ENCODE results near the gene TEX101.
"Not testable (repeated sequence)": the region's sequence is repeated elsewhere in the genome, so short reads cannot be mapped to it uniquely, and the experiment has no call there.

The TEX101 gene, protein sequence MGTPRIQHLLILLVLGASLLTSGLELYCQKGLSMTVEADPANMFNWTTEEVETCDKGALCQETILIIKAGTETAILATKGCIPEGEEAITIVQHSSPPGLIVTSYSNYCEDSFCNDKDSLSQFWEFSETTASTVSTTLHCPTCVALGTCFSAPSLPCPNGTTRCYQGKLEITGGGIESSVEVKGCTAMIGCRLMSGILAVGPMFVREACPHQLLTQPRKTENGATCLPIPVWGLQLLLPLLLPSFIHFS

GRCh38 chr19:43414554-43414953 is at the start of gene TEX101:
Gene TEX101, plus strand, starts transcription at chr19:43414890. Its CDS starts 1,030 bp downstream, at chr19:43415920.
- no peak within 1 kb of the TSS for H3K4me3 ChIP-seq (ENCODE audit: low read depth, low read length)

- not testable (repeated sequence) for H3K4me3 ChIP-seq (ENCODE audit: low read depth, low read length)
These were observed 49.0 kb upstream of the TEX101 start for GRCh38 chr19:43365677-43366076.

- H3K4me3 ChIP-seq (ENCODE audit: low read depth, low read length): no peak overlapping the region
These were observed 46.9 kb upstream of the TEX101 start for GRCh38 chr19:43367822-43368221.

DNA sequence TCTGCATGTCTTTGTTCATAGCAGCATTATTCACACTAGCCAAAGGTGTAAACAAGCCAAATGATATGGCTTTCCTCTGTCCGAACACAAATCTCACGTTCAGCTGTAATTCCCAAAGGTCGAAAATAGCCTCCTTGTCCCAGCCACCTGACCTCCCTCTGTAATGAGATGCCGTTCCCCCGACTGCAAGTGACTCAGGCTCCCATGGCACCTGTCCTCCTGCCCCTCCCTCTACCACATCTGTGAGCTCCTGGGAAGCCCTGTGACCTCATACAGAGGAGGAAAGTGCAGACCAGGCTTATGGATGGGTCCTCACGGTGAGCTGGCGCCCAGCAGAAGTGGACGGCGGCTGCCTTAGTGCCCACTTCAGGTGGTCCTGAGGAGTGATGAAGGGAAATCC is 45.8 kb upstream of the TEX101 start:
- H3K4me3 ChIP-seq (ENCODE audit: low read depth, low read length): not testable (repeated sequence)

DNA sequence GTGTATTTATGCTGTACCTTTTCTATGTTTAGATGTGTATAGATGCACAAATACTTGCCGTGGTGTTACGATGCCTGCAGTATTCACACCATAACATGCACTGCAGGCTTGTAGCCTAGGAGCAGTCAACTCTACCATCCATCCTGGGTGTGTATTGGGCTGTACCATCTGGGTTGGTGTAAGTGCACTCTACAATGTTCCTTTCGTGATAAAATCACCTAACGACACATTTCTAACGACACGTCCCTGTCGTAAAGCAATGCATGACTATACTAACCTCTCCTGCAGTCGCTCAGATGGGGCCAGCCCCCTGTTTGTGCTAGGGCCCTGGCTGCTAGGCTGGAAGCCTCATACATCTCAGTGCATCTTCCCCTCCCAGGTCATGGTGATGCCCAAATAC is 42.8 kb upstream of the TEX101 start:
- H3K4me3 ChIP-seq (ENCODE audit: low read depth, low read length): no peak overlapping the region

DNA sequence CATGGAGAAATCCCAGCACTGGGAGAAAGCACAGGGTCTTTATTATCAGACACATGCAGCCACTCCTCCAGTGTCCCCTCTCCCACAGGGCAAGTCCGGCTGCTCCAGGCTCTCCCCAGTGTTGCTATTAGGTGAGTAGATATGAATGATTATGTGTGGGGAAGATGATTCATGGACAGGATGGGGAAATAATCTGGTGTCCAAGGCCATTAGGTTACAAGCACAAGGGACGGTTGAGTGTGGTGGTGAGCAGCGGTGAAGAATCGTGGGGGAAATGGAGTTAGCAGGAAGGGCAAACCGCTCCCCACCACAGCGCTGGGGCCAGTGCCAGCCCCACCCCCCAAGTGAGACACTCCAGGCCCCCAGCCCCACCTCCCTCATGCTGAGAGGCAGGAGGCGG is 42.2 kb upstream of the TEX101 start:
- H3K4me3 ChIP-seq (ENCODE audit: low read depth, low read length): no peak overlapping the region

DNA sequence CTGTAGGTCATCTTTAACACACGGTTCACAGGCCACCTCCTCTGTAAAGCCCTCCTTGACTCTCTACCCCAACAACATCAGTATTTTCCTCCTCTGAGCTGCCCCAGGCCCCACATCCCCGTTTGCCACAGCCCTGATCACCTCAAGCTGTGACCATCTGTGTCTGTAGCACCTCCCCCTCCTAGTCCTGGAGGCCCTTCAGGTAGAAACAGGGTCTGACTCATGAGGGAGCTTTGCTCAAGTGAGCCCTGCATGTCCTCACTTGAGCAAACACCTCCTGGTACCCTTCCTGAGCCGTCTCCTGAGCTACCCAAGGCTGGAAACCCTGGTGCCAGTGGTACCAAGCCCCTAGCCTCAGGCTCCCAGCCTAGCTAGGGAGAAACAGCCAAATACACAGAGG is 37.1 kb upstream of the TEX101 start:
- not testable (repeated sequence) for H3K4me3 ChIP-seq (ENCODE audit: low read depth, low read length)

DNA sequence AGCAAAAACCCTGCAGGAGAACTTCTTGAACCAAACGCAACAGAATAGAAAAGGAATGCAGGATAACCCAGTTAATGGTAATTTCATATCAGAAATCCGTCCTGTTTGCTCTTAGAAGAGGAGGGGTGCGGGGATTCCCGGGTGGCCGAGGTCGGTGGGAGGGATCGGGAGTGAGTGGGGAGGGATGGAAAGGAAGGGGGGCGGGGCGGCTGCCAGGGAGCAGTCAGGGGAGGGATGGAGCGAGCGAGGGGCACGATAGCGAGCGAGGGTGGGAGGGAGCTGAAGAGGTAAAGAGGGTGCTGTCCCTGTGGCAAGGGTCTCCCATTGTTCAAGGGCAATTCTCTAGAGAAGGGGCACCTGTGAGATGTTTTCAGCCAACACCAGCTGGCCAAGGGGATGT is 34.7 kb upstream of the TEX101 start:
- H3K4me3 ChIP-seq (ENCODE audit: low read depth, low read length): peak overlapping the region; percentile 4

- no peak overlapping the region for H3K4me3 ChIP-seq (ENCODE audit: low read depth, low read length)
These were observed 33.8 kb upstream of the TEX101 start for GRCh38 chr19:43380771-43381386.

DNA sequence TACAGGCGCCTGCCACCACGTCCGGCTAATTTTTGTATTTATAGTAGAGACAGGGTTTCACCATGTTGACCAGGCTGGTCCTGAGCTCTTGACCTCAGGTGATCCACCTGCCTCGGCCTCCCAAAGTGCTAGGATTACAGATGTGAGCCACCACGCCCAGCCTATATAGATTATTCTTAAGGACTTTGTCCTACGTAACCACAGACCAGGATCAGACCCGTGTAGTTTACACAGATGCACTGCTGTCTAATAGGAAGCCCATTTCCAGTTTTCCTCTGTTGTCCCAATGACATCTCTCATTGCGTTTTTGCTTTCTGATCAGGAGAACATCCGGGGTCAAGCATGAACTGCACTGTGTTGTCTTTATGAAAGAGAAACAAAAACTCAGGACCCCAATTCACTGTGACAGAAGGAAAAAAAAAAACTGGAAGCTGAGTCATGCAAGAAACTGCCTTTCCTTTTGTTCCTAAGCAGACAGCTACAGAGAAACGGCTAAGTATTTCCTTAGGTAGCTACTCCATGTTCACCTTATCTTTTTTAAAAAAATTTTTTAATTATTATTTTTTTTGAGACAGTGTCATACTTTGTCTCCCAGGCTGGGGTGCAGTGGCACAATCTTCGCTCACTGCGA is 32.0 kb upstream of the TEX101 start:
- not testable (repeated sequence) for H3K4me3 ChIP-seq (ENCODE audit: low read depth, low read length)

DNA sequence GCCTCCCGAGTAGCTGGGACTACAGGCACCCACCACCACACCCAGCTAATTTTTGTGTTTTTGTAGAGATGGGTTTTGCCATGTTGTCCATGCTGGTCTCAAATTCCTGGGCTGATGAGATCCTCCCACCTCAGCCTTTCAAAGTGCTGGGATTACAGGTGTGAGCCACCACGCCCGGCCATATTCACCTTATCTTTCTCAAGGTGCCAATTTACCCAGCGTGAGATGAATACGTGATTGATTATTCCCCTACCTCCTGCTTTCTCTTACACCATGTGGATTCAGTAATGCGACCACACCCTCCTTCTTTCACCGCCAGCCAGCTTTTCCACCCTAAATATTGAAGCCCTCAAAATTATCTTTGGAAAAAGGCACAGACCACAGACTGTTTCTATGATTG is 31.4 kb upstream of the TEX101 start:
- H3K4me3 ChIP-seq (ENCODE audit: low read depth, low read length): not testable (repeated sequence)

DNA sequence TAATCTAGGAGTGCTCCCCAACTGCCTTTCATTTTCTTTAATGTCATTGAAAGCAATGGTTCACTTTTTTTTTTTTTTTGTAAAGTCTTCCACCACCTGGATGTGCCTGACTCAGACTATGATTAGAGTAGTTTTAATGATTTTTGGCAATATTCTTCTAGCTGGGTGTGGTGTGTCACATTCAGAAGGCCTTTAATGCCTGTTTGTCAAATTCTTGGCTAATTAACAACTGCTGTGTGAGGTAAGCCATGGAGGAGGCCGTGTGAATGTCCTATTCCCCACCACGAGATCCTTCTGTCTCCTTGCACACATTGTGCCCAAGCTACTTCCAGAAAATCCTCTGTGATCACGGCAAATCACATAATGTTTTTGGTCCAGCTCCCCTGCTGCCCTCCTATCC is 30.9 kb upstream of the TEX101 start:
- H3K4me3 ChIP-seq (ENCODE audit: low read depth, low read length): not testable (repeated sequence)

- not testable (repeated sequence) for H3K4me3 ChIP-seq (ENCODE audit: low read depth, low read length)
These were observed 23.7 kb upstream of the TEX101 start for GRCh38 chr19:43390903-43391551.

GRCh38 chr19:43391552-43391935 is 23.1 kb upstream of the TEX101 start:
- not testable (repeated sequence) for H3K4me3 ChIP-seq (ENCODE audit: low read depth, low read length)

DNA sequence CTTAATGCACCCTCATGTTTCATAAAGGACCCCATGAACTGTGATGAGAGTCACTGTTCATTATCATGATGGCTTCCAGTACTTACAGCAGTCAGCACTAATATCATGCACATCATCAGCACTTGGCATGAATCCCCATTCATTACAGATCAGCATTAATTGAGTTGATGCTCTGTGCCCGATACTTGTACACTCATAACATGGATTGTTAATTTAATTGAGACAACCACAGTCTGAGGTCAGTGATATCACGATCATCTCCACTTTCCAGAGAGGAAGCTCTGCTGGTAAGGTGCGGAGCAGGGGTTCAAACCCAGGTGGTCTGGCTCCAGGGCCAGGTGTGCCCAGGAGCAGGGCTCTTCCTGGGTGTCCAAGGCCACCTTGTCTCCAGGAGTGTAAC is 21.2 kb upstream of the TEX101 start:
- H3K4me3 ChIP-seq (ENCODE audit: low read depth, low read length): not testable (repeated sequence)

DNA sequence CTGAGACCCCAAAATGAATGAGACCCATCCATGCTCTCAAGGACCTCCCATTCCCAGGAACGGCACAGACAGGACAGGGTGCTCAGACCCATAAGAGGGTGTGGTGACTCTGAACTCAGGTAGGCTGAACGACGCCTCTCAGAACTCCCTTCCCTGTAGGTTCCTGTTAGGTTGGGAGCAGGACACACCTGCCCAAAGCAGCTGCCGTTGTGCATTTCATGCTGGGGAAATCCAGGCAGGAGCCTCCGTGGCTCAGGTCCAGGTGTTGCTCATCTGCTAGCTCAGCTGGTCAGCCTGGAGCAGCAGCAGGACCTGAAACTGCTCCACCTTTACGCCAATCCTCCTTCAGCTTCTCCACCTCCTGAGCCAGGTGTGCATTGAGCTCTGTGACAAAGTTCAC is 19.1 kb upstream of the TEX101 start:
- no peak overlapping the region for H3K4me3 ChIP-seq (ENCODE audit: low read depth, low read length)

GRCh38 chr19:43406297-43406696 is 8.4 kb upstream of the TEX101 start:
- no peak overlapping the region for H3K4me3 ChIP-seq (ENCODE audit: low read depth, low read length)

- no peak overlapping the region for H3K4me3 ChIP-seq (ENCODE audit: low read depth, low read length)
These were observed 7.2 kb upstream of the TEX101 start for GRCh38 chr19:43407416-43408005.

- H3K4me3 ChIP-seq (ENCODE audit: low read depth, low read length): no peak overlapping the region
These were observed 6.6 kb upstream of the TEX101 start for GRCh38 chr19:43408043-43408442.

DNA sequence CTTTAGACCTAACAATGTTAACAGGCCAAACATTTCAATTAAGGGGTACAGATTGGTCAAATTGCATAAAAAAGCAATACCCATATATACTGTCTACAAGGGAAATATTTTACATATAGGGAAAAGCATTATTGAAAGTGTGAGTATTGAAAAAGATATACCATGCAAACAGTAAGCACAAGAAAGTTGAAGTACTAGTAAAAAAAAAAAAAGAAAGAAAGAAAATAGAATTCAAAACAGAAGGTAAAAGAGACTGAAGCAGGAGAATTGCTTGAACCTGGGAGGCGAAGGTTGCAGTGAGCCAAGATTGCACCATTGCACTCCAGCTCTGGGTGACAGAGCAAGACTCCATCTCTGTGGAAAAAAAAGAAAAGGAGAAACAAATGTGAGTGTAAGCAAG is 5.3 kb upstream of the TEX101 start:
- H3K4me3 ChIP-seq (ENCODE audit: low read depth, low read length): no peak overlapping the region

- H3K4me3 ChIP-seq (ENCODE audit: low read depth, low read length): no peak overlapping the region
These were observed 2.2 kb upstream of the TEX101 start for GRCh38 chr19:43412441-43412840.

Measured in iPS-11a (cell line).